Suppressor macrophage treated with lipopolysaccharide for 4 hours (primary cell): ENCODE data around the gene ASCL2.

Experiments
- DNase-seq: peaks from one replicate; pipeline ENCODE4 v3.0.0-alpha.2; 2020

The ASCL2 gene

GRCh38 chr11:2223153-2223794, 47.1 kb downstream of the ASCL2 start:
- no peak for DNase-seq

GRCh38 chr11:2222451-2222850, 47.9 kb downstream of the ASCL2 start:
- no peak for DNase-seq

GRCh38 chr11:2221591-2221990, 48.8 kb downstream of the ASCL2 start:
- no peak for DNase-seq

GRCh38 chr11:2221024-2221423, 49.4 kb downstream of the ASCL2 start:
- no peak for DNase-seq

GRCh38 chr11:2220173-2220771, 50.1 kb downstream of the ASCL2 start:
- peak; percentile 11 for DNase-seq

GRCh38 chr11:2219318-2220017, 50.9 kb downstream of the ASCL2 start:
- no peak for DNase-seq
